Activated CD4-positive, alpha-beta T cell treated with anti-CD3 and anti-CD28 coated beads, Interleukin-2, amount 50 U/mL, for 16 hours (primary cell): ENCODE measurements around the gene KCNF1.

ENCODE experiments used
- DNase-seq: peaks from one replicate; pipeline ENCODE4 v3.0.0-alpha.2; 2020

KCNF1 gene

GRCh38 chr2:10911291-10912075 lies at the start of gene KCNF1:
Gene KCNF1 (plus strand): TSS chr2:10911934. CDS start chr2:10912427, 493 bp downstream.
- DNase-seq, result no peak

- DNase-seq, result no peak
These were observed 49.4 kb upstream of the KCNF1 start for GRCh38 chr2:10862330-10862729.

GRCh38 chr2:10863047-10863446 lies 48.7 kb upstream of the KCNF1 start:
- DNase-seq, result no peak

- no peak for DNase-seq
These were observed 47.9 kb upstream of the KCNF1 start for GRCh38 chr2:10863837-10864236.

- DNase-seq, result no peak
These were observed 47.5 kb upstream of the KCNF1 start for GRCh38 chr2:10864251-10864650.

- DNase-seq, result peak; percentile 42
These were observed 46.7 kb upstream of the KCNF1 start for GRCh38 chr2:10864861-10865636.

GRCh38 chr2:10865841-10866240 lies 45.9 kb upstream of the KCNF1 start:
- DNase-seq, result no peak

- DNase-seq, result no peak
These were observed 43.9 kb upstream of the KCNF1 start for GRCh38 chr2:10867692-10868420.

- no peak for DNase-seq
These were observed 43.0 kb upstream of the KCNF1 start for GRCh38 chr2:10868465-10869314.

- DNase-seq, result no peak
These were observed 39.8 kb upstream of the KCNF1 start for GRCh38 chr2:10871978-10872377.

GRCh38 chr2:10873171-10873570 lies 38.6 kb upstream of the KCNF1 start:
- no peak for DNase-seq

- peak; percentile 10 for DNase-seq
These were observed 37.8 kb upstream of the KCNF1 start for GRCh38 chr2:10873790-10874437.

GRCh38 chr2:10875126-10875525 lies 36.6 kb upstream of the KCNF1 start:
- DNase-seq, result no peak

GRCh38 chr2:10876394-10876793 lies 35.3 kb upstream of the KCNF1 start:
- no peak for DNase-seq

GRCh38 chr2:10876963-10877362 lies 34.8 kb upstream of the KCNF1 start:
- DNase-seq, result no peak

- DNase-seq, result no peak
These were observed 34.1 kb upstream of the KCNF1 start for GRCh38 chr2:10877651-10878111.

- no peak for DNase-seq
These were observed 33.3 kb upstream of the KCNF1 start for GRCh38 chr2:10878268-10878915.

GRCh38 chr2:10879159-10879558 lies 32.6 kb upstream of the KCNF1 start:
- DNase-seq, result no peak

- no peak for DNase-seq
These were observed 31.8 kb upstream of the KCNF1 start for GRCh38 chr2:10879624-10880585.
